GM18519 (cell line): ENCODE data around the gene POLR1B.
"Not testable (repeated sequence)": the region's sequence is repeated elsewhere in the genome, so short reads cannot be mapped to it uniquely, and the experiment has no call there.

Source experiments
- ATAC-seq: cut with Tn5 transposase; IDR thresholded peaks from one replicate; pipeline ENCODE4 v1.9.1; 2021; ENCODE audit warnings: mild to moderate bottlenecking, moderate library complexity; ENCODE audit not compliant: unreplicated experiment, low FRiP score

POLR1B gene, protein sequence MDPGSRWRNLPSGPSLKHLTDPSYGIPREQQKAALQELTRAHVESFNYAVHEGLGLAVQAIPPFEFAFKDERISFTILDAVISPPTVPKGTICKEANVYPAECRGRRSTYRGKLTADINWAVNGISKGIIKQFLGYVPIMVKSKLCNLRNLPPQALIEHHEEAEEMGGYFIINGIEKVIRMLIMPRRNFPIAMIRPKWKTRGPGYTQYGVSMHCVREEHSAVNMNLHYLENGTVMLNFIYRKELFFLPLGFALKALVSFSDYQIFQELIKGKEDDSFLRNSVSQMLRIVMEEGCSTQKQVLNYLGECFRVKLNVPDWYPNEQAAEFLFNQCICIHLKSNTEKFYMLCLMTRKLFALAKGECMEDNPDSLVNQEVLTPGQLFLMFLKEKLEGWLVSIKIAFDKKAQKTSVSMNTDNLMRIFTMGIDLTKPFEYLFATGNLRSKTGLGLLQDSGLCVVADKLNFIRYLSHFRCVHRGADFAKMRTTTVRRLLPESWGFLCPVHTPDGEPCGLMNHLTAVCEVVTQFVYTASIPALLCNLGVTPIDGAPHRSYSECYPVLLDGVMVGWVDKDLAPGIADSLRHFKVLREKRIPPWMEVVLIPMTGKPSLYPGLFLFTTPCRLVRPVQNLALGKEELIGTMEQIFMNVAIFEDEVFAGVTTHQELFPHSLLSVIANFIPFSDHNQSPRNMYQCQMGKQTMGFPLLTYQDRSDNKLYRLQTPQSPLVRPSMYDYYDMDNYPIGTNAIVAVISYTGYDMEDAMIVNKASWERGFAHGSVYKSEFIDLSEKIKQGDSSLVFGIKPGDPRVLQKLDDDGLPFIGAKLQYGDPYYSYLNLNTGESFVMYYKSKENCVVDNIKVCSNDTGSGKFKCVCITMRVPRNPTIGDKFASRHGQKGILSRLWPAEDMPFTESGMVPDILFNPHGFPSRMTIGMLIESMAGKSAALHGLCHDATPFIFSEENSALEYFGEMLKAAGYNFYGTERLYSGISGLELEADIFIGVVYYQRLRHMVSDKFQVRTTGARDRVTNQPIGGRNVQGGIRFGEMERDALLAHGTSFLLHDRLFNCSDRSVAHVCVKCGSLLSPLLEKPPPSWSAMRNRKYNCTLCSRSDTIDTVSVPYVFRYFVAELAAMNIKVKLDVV

DNA sequence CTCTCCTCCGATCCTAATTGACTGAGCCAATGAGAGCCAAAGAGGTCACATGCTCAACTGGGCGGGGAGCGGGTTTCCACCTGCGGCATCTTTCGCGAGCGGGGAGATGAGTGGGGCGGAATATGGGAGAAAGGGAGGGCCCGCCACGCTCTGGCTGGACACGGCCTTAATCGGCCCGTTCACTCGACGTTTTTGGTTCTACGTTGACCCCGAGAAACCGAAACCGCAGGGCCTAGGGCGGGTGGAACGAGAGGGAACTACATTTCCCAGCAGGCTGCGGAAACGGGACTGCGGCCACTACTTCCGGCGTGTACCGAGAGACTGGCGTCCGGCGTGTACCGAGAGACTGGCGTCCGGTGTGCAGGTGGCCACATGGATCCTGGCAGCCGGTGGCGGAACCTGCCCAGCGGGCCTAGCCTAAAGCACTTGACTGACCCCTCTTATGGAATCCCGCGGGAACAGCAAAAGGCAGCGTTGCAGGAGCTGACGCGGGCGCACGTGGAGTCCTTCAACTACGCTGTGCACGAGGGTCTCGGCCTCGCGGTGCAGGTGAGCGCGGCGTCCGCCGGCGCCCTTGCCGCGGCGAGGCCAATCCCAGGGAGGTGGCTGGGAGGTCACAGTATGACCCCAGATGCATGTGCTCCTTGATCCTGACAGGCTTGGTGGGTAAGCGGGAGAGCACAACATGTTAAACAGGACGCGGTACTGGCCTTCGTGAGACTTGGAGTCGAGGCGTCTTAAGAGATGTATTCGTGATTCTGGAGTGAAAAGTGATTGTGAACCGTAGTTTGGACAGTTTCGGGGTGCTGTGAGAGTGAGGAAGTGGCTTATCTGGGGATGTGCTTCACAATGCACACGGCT is at the start of gene POLR1B:
POLR1B (plus strand) TSS at position 343 of the 861 bp plus-strand sequence; CDS start at position 373, 30 bp downstream.
- peak; percentile 51 for ATAC-seq

DNA sequence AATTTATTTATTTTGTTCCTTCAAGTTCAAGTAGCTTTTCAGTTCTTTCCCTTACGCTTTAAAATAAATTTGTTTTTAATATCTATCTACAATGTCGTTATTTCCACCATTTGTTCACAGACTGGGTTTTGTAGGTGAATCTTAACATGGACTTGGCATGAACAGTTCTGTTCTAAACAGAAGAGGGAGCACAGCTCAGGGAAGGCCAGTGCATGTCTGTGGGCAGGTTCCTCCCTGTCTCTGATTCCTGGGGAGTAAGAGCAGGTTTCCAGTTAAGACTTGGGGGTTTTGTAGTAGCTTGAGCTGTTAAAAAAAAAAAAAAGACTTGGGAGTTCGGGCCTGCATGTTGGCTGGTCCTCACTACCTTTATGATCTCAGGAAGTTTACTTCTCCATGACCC is 49.2 kb upstream of the POLR1B start:
- ATAC-seq = no peak

DNA sequence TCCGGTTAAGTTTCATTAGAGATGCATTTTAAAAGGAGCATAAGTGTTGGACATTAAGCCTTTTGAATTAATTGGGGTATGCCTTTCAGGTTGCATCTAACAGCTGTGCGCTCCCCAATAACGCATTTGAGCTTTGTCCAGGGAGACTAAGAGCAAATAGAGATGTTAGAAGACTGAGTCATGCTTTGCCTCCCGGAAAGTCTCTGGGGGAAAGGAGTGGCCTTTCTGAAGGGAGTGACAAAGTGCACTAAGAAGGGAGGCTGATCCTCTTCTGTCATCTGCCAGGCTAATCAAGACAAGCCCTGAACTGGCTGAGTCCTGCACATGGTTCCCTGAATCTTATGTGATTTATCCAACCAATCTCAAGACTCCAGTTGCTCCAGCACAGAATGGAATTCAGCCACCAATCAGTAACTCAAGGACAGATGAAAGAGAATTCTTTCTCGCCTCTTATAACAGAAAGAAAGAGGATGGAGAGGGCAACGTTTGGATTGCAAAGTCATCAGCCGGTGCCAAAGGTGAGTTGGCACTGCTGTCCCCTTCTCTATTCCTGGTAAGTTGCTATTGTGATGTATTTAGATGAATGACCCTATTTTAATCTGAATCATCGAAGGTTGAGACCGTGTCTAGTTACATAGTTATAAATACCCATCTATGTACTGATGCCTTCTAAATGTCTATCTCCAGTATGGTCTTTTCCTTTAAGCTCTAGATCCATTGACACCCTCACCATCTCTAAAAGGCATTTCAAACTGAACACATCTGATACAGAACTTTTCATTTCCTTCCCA is 48.2 kb upstream of the POLR1B start:
- ATAC-seq = no peak

DNA sequence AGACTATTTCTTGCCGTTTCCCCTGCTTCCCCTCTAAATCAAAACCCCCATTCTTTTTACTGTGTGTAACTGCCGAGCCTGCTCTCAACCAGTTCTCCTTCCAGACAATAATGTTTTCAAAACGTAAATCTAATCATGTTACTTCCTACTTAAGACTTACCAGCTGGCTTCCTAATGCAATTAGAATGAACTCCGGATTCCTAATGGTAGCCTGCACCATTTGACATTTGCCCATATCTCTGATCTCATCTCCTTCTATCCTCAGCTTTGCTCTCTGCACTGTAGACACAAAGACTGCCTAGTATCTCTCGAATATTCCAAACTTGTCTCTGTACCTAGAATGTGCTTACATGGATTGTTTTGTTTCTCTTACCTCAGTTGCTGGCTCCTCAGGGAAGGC is 47.4 kb upstream of the POLR1B start:
- no peak for ATAC-seq

DNA sequence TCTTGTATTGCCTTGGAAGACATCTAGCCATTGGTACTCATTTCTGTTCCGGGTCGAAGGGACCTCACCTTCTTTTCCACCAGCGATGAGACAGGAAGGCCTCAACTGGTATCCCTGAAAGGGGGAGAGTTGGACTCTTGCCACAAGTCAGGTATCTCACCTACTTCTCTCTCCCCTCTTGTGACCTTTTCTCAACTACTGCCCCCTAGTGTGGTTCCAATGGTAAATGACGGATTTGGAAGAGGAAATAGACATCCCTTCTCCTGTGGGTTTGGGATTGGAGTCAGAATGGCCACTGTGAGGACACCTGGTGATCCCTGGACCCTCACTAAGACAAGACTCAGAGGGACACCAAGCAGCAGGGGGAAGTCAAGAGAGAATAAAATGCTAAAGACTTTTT is 46.4 kb upstream of the POLR1B start:
- not testable (repeated sequence) for ATAC-seq

DNA sequence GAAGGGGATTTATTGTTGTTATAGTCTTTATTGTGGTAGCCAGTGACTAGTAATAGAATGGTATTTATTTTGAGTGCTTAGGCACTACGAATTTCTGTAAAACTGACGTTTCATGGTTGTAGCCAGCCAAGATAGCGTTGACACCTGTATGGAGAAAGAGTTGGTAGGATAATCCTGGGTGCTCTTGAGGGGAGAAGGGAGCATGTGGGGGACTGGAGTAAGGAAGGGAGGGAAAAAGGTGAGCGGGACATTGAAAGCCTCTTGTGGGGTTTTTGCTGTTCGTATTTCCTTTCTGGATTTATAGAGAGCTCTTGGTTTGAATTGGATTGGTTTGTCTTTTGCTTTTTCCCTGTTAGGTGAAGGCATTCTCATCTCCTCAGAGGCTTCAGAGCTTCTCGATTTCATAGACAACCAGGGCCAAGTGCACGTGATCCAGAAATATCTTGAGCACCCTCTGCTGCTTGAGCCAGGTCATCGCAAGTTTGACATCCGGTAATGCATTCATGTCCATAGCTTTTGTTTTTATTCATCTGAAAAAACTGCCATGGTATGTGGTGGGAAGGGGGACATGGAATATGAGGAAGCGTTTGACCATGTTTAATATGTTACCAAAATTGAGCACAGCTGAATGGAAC is 41.3 kb upstream of the POLR1B start:
- not testable (repeated sequence) for ATAC-seq

DNA sequence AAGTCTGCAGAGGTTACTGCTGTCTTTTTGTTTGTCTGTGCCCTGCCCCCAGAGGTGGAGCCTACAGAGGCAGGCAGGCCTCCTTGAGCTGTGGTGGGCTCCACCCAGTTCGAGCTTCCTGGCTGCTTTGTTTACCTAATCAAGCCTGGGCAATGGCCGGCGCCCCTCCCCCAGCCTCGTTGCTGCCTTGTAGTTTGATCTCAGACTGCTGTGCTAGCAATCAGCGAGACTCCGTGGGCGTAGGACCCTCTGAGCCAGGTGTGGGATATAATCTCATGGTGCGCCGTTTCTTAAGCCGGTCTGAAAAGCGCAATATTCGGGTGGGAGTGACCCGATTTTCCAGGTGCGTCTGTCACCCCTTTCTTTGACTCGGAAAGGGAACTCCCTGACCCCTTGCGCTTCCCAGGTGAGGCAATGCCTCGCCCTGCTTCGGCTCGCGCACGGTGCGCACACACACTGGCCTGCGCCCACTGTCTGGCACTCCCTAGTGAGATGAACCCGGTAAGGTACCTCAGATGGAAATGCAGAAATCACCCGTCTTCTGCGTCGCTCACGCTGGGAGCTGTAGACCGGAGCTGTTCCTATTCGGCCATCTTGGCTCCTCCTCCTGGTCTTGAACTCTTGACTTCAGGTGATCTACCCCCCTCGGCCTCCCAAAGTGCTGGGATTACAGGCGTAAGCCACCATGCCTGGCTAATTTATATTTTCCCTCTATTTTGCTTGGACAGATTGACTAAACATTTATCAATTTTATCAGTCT is 32.8 kb upstream of the POLR1B start:
- not testable (repeated sequence) for ATAC-seq

DNA sequence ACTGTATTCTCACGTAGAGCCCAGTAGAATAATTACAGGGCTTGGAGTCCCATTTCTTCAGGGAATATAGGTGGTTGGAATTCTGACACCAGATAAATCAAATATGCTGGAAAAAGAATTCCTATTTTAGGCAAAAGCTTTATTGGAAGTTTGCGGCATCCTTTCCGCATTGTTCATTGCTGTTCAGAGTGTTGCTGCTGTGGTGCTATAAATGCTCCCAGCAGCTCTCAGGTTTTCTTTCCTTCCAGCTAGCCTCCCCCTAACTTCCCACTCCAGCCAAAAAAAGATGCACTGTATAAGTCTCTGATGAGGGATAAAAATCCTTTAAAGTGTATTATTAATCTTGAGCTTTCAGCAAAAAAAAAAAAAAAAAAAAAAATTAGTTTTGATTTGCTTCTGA is 25.5 kb upstream of the POLR1B start:
- ATAC-seq = no peak

DNA sequence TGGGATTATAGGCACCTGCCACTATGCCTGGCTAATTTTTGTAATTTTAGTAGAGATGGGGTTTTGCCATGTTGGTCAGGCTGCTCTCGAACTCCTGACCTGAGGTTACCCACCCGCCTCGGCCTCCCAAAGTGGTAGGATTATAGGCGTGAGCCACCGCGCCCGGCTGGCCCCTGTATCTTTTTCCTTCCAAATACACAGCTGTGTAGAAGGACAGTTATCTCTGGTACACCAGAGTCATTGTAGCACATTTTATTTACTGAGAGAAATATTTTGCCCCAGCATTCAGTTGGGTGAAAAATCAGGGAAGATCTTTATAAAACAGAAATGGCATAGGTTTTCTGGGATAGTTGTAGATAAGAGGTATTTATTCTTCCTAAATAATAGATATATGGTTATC is 23.5 kb upstream of the POLR1B start:
- no peak for ATAC-seq

DNA sequence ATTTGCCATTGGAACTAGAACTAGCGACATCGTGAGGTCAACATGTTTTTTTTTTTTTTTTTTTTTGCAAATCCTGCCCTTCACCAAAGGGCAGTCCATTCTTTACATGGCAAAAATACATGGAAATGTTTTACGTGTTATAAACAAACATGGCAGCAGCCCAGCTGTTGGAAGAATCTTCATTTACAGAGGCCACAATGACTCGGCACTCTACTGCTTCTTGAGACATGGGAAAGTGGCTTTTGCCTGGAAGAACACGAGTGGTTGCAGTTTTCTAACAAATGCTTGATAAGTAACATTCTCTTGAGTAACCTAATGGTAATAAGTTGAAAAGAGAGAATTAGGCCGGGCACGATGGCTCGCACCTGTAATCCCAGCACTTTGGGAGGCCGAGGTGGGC is 22.8 kb upstream of the POLR1B start:
- ATAC-seq = no peak

DNA sequence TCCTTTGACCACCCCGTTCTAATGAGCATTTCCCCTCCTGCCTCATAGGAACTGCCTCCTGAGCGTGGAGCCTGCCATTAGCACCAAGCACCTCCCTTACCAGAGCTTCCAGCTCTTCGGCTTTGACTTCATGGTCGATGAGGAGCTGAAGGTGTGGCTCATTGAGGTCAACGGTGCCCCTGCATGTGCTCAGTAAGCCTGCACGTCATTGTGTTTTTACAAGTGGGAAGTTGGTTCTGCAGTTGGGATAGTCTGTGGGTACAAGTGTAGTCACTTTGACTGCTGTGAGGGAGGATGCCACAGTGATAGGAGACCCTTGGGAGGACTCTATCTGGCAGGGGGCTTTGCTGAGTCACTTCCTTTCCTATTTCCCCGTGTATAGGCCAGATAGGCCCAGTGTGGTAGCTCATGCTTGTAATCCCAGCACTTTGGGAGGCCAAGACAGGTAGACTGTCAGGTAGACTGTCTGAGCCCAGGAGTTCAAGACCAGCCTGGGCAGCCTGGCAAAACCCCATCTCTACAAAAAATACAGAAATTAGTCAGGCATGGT is 22.0 kb upstream of the POLR1B start:
- ATAC-seq = no peak

DNA sequence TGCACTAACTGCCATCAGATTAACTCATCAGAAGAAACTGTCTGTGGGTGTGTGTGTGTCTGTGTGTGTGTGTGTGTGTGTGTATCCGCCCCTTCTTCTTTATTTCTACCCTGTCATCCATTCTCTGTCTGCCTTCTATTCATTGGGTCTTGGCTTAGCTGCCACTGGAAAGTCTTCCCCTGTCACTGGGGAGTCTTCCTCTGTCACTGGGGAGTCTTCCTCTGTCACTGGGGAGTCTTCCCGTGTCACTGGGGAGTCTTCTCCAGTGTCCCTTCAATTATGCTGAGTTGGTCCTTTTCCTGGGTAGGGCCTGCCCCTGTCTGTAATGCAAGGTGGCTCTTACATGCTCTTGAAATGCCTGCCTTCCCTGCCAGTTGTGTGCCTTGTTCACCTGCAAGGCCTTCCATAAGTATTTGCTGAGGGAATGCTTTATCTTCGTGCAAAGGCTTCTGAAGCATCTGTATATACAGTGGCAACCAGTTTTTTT is 18.9 kb upstream of the POLR1B start:
- no peak for ATAC-seq

DNA sequence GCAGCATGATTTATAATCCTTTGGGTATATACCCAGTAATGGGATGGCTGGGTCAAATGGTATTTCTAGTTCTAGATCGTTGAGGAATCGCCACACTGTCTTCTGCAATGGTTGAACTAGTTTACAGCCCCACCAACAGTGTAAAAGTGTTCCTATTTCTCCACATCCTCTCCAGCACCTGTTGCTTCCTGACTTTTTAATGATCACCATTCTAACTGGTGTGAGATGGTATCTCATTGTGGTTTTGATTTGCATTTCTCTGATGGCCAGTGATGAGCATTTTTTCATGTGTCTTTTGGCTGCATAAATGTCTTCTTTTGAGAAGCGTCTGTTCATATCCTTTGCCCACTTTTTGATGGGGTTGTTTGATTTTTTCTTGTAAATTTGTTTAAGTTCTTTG is 18.0 kb upstream of the POLR1B start:
- not testable (repeated sequence) for ATAC-seq

DNA sequence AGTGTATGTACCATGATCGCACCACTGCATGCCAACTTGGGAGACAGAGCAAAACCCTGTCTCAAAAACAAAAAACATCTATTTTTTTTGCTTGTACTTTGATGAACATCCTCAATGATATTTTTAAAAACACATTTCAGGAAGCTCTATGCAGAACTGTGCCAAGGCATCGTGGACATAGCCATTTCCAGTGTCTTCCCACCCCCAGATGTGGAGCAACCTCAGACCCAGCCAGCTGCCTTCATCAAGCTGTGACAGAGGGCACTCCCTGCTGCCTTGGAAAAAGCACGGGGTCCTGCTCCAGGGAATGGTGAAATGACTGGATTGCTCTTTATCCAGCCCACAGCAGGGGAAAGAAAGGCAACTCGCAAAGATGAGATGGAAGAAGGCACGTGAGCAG is 13.7 kb upstream of the POLR1B start:
- ATAC-seq = no peak

DNA sequence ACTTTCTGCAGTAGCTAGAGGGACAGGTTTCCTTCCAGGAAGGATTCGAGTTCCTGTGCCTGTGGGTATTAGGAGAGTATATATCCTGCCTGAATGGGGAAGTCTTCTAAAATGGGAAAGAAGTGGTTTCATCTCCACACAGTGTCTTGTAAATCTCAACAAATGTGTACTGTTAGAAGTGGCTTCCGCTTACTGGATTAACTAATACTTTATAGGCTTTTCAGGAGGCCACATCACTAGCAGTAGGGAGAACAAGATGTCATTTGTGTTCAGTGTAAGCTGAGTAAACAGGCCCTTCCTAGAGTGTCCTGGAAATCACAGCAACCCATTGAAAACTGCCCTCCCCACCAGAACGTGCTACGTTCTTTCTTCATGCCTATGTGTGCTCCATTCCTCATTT is 12.5 kb upstream of the POLR1B start:
- ATAC-seq = no peak

DNA sequence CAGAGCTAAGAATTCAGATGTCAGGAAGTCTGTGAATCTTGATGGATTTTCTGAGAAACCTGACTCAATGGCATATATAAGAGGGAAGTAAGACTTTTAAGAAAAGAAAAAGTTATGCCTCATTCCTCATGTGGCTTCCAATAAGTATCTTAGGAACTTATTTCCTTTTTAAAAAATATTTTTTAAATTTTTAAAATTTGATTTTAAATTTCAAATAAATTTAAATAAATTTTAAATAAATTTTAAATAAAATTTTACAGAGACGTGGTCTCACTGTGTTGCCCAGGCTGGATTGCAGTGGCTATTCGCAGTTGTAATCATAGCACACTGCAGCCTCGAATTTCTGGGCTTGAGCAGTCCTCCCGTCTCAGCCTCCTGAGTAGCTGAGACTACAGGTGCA is 11.5 kb upstream of the POLR1B start:
- no peak for ATAC-seq

DNA sequence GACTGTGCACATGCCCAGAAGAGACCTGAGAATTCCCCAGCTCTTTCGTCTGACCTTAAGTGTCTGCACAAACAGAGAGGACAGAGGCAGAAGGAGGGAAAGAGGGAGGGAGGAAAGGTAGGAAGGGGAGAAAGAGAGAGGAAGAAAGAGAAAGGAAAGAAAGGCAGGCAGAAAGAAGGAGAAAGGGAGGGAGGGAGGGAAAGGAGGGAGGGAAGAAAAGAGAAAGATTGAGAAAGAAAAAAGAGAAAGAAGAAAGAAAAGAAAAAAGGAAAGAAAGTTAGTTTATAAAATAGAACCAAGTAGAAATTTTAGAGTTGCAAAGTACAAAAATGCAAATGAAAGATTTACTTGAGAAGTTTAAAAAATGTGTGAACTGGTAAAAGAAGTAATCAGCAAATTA is 7.4 kb upstream of the POLR1B start:
- ATAC-seq = no peak

DNA sequence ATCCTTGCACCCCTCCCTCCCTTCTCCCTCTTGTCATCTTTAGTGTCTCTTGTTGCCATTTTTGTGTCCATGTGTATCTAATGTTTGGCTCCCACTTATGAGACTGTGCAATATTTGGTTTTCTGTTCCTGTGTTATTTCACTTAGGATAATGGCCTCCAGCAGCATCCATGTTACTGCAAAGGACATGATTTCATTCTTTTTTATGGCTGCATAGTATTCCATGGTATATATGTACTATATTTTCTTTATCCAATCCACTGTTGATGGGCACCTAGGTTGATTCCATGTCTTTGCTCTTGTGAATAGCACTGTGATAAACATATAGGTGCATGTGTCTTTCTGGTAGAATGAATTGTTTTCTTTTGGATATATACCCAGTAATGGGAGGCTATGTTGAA is 5.6 kb upstream of the POLR1B start:
- not testable (repeated sequence) for ATAC-seq
